ENCODE data around the gene PYDC2.

DNA sequence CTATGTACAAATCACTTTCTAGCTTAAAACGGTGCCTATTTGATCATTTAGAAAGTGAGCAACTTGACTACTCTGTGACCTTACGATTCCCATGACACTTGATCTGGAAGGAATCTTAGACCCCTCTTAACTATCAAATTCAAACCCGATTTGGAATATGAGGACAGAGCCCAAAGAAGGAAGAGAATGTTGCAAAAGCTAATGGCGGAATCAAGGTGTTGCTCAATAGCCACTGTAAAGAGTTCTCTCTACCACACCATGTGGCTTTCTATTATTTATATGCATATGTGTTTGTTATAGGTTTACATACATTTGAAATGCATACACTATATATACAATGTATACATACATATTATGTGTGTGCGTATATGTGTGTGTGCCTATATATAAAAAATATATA, 39.9 kb downstream of the PYDC2 start:
- TF ChIP-seq NFYB (CRISPR knock-in tag; conservative IDR thresholded peaks at IDR 0.05; ENCODE audit: low read depth) (no peak), CTCF (IDR thresholded peaks at IDR 0.05) (no peak), E2F4 (CRISPR knock-in tag; IDR thresholded peaks at IDR 0.05; ENCODE audit: borderline replicate concordance, low read depth) (no peak), MAX (CRISPR knock-in tag; IDR thresholded peaks at IDR 0.05) (no peak), STAT6 (CRISPR knock-in tag; conservative IDR thresholded peaks at IDR 0.05; ENCODE audit: low read depth) (no peak), NR2C2 (CRISPR knock-in tag; IDR thresholded peaks at IDR 0.05) (no peak), CREB1 (CRISPR knock-in tag; IDR thresholded peaks at IDR 0.05) (no peak), GRHL2 (CRISPR knock-in tag; IDR thresholded peaks at IDR 0.05; ENCODE audit: insufficient replicate concordance, severe bottlenecking) (no peak), TEAD1 (CRISPR knock-in tag; IDR thresholded peaks at IDR 0.05) (no peak)
- TF ChIP-seq, protein P1, sequence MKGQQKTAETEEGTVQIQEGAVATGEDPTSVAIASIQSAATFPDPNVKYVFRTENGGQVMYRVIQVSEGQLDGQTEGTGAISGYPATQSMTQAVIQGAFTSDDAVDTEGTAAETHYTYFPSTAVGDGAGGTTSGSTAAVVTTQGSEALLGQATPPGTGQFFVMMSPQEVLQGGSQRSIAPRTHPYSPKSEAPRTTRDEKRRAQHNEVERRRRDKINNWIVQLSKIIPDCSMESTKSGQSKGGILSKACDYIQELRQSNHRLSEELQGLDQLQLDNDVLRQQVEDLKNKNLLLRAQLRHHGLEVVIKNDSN (CRISPR knock-in tag; IDR thresholded peaks at IDR 0.05): no peak
- TF ChIP-seq, protein P2, sequence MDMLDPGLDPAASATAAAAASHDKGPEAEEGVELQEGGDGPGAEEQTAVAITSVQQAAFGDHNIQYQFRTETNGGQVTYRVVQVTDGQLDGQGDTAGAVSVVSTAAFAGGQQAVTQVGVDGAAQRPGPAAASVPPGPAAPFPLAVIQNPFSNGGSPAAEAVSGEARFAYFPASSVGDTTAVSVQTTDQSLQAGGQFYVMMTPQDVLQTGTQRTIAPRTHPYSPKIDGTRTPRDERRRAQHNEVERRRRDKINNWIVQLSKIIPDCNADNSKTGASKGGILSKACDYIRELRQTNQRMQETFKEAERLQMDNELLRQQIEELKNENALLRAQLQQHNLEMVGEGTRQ (CRISPR knock-in tag; IDR thresholded peaks at IDR 0.05): no peak
